NCI-H1930 (cell line): ENCODE results near the gene PROX1.

ENCODE experiments used
- DNase-seq, 2 experiments: peaks; one replicate each; lab custom pipeline; 2025; lab: John Stamatoyannopoulos, UW

PROX1 gene

DNA sequence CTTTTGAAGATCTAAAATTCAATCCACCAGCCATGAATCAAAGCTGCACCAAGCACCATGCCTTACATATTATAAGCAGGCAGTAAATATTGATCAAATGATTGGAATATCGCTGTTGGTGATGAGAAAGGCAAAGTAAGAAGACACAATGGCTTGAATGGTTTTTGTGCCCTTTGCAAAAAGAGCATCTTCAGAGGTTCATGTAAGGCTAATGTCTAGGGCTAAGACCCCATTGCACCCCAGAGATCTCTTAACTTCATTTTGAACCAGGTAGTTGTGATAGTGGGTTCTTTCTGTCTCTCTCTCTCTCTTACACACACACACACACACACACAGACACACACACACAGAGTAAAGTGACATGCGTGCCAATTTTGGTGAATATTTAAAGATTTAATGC is 12.0 kb downstream of the PROX1 start:
- no peak for DNase-seq

DNA sequence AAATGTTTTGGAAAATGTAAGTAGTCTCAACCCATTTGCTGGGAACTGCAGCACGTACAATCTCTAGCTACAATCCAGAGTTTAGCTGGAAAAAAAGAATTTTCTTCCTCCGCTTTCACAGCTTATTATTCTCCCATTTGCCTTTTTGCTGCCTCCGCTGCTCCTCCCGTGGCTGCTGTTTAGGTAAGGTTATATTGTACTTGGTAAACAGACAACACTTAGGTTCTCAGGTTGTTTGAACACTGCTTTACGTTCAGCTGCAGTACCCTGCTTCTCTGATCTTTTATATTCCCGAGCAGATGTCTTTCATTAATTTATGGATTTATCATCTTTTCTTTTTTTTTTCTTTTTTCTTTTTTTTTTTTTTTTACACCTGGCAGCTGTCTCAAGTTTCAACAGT is 14.3 kb downstream of the PROX1 start:
- peak; percentile 50 to 63 for DNase-seq

DNA sequence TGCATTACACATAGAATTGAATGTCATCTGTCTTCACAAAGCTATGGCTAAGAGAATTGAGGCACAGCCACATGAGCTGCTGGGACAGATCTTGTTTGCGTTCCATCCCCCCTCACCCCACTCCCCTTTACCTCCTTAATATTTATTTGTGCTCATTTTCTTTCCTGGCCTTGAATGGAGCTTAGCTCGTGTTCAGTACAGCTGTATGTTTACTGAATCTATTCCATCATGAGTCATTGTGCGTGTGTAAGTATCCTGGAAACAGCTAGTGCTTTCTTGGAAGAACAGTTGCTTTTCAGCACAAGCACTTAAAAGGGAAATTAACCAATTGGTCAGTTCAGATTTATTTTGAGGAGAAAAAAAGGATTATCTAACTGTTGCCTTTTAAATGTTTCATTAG is 14.7 kb downstream of the PROX1 start:
- DNase-seq, result peak; percentile 65 to 78

DNA sequence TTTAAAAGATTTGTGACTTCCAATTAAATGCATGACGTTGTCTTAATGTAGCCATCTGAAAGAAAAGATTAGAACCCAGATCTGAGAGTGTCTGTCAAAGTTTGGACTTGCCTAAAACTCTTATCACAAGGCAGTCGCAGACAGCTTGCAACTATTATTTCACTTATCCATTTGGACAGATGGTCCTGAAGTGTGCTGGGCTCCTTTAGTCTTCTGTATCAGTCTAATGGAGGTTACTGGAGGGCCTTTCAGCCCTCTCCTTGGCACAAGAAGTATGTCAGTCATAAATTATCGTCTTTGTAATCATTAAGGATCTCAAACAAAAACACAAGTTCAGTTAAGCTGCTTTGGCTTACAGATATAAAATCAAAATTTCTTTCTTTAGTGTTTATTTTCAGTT is 15.5 kb downstream of the PROX1 start:
- no peak for DNase-seq

DNA sequence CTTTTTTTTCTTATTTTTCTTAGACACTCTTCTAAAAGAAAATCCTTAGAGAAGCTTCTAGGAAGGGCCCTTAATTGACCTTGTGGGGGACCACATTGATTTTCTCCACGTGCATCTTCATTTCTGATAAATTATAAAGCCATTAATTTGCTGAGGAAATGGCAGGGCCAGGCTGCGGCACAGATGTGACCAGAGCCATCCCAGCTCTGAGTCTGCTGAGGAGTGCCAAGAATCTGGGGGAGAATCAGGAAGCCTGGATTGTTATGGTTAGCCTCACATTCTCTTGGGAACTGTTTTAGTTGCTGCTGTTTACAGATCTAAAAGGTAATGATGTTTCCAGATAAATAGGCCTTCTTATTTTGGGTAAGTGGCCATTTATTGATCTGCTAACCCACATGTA is 16.2 kb downstream of the PROX1 start:
- no peak for DNase-seq

DNA sequence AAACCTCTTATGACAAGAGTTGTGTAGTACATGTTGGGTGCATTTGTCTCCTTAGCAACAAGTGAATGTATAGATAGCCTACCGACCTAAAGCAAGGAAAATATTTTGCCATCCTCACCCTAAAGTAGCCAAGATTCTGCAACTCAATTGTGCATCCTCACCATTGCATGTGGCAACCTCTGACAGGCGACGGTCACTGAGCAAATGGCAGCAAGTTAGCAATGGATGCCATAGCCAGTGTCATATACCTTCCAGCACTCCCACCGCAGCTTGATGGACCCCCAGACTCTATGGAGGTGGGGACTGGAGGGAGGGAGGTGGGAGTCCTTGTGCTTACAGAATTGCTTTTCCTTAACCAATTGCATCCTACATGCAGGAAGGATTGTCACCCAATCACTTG is 17.0 kb downstream of the PROX1 start:
- no peak for DNase-seq

DNA sequence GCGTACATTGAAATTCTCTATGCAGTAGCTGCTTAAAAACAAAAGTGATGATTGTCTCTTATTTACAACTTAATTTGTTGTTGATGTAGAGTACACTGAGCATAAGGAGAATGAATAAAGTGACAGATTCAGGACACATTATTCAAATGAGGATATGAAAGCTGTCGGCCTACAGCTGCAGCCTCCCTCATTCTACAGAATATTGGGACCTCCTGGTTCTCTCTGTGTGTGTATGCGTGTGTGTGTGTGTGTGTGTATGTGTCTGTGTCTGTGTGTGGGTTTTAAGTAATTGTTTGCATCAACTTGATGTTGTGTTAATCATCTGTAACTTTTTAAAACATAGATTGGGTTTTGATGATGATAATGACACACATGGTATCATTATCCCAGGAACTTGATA is 17.9 kb downstream of the PROX1 start:
- no peak for DNase-seq

DNA sequence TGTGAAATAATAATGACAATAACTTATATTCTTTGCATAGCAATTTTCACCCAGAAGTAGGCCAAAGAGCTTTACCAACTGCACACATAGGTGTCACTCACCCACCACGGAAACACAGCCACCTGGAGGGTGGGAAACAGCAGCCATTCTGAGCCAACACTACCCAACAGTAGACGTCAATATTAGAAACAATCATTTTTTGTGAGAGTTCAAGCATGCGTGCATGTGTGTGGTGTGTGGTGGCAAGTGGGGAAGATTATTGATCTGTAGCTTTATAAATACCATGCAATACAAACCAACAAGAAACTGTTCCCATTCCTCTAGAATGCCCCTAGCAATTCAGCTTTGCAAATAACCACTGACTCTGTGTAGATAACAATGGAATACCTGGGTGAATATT is 19.1 kb downstream of the PROX1 start:
- no peak for DNase-seq

DNA sequence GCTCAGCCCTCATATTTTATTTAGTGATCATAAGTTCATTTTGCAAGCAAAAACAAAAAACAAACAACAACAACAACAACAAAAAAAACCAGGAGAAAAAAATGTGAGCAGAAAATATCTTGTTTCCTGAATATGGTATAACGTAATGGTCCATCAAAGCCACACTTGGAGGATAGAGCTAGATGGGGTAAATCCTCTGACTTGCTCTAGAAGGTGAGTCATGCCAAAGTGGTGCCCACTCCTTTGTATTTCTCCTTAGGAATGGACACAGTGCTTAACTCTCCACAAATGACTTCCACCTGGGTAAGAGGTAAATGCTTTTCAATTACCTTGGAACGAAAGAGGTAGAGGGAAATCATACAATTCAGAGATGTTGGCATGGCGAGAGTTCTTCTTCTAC is 20.6 kb downstream of the PROX1 start:
- DNase-seq, result no peak

DNA sequence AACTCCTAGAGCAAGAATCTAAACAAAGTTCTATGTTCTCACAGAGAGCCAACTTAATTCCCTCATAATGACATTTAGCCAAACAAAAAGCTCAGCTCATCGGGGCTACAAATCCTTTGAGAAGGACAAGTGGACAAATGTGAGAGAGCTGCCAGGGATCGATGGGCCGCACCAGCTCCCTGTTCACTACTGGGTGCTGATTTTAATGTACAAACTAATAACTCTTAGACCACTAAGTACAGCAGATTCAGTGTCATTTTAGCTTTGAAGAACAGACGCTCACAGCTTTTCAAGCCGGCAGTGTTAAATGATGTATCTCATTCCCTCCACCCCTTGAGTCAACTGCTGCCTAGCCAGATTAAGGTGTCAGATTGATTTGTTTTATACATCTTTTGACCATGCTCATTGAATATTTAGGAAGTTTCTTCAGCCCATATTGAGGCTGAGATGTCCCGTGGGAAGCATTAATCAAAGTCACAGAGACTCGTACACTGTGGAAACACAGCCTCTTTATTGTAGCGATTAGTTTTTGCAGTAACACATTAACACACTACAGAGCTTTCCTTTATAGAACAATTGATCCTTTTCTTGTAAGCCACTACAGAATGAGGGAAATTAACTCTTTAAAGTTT is 21.1 kb downstream of the PROX1 start:
- no peak for DNase-seq

DNA sequence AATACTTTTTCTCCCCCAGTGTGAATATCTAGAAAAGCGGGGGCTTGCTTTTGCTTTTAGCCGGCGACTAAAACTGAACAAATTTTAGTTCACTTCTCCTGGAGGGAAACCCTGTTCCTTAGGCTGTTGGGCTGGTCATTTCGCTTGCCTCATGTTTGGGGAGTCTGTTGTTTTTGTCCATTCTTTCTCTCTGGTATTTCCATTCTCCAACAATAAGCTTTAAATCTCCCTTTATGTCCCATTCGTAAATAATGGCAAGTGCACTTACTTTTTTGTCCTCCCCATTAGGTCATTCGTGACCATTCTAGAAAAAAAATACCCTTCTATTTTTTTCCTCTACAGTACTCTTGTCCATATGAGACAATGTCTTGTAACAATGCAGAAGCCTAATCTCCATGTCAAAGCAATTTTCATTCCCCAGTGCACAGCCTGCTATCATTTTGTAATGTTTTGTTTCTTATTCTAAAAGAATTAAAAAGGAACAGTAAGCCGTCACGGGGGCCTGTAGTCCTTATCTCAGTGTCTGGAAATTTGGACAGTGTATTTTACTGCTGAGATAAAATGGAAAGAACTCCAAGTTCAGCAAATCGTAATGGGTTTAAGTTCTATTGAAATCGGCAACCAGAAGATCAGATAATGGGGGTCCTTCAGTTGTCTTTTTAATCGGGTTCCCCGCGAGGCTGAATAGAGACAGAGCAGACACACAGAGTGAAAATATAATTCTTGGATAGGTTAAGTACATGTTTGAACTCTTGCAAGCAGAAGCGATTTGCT is 21.8 kb downstream of the PROX1 start:
- DNase-seq, result no peak

DNA sequence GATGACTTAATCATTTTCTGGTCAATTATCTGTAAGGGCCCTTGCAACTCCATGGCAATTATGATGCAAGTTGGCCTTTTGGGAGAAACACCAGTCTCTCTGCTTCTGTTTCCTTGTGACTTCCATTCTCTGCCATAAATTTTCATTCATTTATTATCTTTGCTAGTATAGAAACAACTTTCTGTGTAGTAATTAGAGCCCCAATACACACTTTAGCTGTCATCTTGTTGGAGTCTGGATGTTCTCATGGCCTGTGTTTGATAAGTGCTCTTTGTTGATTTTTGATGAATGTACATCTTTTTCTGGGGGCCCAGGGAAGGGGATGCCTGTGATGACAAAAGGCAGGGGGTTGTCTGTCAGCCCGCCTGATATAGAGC is 22.4 kb downstream of the PROX1 start:
- no peak for DNase-seq

DNA sequence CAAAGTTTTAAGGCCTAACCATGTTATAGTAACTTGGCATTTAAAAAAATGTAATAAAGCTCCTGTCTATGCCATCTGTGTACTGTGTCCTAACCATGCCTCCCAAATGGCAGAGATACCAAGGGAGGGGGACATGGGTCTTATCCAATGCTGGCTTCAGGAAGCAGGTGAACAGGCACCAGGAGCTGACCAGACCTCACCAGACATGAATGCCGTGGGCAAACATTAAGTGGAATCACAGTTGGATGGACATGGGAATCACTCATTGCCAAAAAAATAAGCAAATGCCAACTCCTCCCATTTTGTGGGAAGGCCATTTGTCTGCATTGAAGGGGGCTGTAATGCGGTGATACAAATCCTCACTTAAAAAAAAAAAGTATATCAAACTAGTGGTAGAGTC is 22.9 kb downstream of the PROX1 start:
- no peak for DNase-seq

DNA sequence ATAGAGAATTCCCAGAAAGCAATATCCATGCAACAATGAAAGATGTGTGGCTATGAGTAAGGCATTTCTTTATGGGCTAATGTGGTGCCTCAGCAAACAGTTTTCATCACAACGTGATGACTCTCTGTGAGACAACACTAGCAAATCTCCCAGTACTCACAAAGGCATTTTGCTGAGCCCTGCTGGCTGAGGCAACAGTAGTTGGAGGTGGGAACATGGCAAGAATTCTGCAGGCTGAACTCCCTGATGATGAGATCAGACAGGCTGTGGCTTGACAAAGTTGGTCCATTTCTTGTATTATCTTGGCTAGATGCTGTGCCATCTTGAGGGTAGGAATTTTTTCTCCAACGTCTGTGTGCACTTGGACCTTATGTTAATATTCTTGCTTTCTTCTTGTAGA is 24.6 kb downstream of the PROX1 start:
- DNase-seq, result no peak

DNA sequence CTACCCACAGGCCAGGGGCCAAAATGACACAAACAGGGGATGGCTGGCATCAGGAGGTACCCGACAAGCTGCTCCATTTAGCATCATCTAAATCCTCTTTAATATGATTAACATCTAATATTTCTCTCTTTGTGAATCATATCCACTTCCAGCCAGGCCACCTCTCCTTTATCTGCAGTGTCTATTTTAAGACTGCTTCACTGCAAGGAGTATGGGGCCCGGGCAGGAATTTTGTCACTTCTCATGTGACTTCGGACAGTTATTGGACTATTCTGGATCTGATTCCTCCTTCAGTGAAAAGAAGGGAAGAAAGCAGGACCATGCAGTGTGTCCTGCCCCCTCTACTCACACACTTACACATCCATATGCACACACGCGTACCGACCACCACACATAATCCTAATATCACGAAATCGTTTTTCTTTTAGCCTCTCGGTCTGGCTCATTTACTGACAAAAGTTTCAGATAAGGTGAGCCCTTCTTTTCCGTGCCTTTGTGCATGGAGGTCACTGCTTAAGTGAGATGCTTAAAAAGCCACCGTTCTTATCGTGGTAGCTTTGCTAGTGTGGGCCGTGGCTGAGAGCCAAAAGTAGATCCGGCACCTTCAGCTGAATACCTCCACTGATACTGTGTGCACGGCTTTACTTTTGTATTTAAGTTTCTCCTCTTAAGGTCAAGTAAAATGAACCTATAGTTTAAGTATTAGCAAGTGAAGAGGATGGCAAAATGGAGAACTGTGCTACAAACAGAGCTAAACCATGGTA is 26.0 kb downstream of the PROX1 start:
- no peak for DNase-seq

DNA sequence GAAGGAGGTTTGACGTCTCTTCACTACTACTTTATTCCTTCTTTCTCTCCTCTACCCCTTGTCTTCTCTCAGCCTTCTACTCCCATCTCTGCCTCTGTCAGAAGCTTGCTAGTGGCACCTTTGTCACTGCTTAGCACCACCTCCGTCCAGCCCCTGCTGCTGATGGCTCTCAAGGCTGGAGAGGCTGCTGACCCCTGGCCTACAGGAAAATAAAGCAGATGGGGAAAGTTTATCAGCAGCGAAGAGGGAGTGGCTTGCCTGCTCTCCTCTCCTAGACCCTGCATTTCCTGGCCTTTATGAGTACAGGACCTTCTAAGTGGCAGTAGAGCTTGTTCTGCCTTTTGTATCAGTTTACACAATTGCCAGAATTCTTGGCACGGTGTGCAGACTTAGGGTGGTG is 27.0 kb downstream of the PROX1 start:
- DNase-seq, result no peak

DNA sequence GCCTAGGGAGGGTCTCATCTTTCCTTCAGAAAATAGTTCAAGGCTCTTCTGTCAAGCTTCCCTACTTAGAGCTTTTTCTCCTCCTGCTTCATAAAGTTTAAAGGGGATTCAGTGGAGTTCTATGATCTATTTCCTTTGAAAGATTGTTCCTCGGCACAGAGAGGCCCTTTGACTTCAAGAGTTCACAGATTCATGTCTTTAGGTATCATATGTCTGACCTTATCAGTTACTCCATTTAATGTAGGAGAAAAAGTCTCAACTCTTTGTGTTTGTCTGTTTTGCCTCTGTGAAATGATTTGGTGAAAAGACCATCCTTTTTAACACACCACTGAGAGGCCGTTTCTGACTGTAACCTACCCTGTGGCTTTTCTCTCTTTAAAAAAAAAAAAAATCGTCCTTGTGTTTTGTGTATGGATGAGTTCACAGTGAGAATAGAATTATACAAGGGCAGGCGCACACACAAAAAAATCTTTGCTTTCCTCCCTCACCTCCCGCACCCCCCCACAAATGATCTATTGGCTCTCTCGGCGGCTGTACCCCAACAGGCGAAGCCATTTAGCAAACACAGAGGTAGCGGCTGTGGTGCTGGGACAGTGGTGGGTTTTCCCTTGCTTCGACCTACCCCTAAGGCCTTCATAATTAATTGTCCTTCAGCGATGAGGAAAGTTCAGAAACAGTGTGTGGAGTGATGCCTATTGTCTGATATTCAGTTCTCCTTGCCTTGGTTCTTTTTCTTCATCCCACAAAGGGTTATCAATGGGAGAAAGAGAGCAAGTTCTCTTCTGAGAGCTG is 29.6 kb downstream of the PROX1 start:
- DNase-seq, result no peak

DNA sequence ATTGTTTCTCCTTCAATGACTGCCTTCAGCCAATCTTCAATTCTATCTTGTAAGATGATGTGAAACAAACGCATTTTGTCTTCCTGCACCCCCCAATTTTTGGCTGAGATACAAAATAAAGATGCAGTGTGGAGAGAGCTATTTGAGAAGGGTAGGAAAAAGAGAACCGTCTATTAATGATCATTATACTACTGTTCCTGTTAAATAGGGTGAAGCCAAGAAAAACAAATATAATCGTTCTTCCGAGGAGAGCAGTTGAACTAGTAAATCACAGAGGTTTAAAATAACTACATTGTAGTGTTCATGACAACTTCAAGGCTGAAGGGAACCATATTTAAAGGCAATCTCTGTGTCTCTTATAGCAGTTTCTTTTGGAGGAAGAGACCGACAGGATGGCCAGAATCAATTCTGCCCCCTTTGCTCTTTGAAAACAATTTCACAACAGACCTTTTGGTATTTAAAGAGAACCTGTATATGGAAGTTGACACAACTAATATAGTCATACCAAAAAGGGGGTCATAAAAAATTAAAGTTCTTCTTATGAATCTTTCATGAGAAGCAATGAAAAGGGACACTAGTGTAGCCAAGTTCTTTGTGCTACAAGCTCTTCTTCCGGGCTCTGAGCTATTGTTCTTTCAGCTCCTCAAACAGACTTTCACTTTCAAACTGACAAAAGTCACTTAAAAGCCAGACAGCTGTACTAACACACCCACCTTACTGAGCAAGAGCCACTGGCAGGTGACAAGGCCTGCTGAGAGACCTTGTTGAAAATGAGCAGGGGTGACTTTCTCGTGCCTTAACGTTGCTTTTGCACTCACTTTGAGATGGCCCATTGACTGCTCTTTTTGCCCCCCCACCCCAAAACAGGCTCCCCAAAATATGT is 30.9 kb downstream of the PROX1 start:
- DNase-seq, result peak; percentile 37 to 68

DNA sequence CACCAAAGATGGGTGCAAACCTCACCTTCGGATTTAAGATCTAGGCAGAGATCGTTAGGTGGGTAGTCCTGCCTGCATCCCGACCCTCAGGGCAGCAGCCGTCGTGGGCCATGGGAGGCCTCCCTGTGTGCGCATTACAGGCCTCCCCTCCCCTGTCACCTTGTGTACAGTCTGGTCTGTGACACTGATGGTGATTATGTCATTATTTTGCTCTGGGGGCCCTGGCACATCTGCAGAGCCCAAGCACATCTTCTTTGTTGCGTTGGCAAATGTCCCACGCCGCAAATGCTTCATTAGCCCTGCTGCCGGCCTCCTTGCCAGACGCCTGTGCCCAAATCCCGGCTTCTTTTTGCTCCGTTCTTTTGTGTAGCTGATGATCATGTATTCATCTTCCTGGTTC is 31.7 kb downstream of the PROX1 start:
- DNase-seq, result no peak

DNA sequence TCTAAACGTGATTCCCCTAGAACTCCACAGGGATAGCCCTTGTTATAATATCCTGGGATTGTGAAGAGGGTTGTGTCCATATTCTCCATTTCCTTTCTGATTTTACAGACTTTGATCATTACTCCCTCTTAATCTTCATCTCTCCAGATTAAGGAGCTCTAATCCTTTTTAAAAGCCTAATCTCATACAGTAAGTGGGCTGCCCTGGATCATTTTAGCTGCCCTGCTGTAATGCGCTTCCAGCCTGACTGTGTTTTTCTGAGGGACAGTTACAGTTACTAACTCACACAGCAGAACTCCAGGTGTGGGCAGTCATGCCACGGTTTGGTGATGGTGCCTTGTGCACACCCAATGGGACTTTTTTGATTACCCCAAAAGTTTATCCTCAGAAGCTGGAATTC is 33.5 kb downstream of the PROX1 start:
- DNase-seq, result no peak

DNA sequence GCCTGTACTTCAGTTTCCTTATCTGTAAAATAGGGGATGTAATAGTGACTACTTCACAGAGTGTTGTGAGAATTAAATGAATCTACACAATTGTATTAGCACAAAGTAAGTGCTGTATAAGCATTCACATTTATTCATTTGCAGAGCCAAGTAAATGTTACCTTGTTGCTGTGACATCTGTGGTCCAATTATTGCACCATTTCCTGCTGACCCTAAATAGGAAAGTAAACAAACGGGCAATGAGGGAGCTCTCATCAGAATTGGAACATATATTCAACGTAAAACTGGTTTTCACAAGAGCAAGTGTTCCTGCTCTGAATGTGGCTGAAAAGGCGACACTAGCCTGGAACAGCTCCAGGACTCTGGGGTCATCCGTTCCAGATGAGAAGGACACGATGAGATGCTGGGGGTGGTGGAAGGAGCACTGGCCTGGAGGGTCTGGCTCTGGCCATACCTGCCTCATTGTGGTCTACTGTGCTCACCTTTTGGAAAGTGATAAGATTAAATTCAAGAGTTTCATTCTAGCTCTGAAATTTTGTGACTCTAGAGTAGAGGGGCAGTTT is 34.5 kb downstream of the PROX1 start:
- no peak for DNase-seq
